ENCODE measurements around the gene CA12.
"Not testable (repeated sequence)": the region's sequence is repeated elsewhere in the genome, so short reads cannot be mapped to it uniquely, and the experiment has no call there.

The CA12 gene

DNA sequence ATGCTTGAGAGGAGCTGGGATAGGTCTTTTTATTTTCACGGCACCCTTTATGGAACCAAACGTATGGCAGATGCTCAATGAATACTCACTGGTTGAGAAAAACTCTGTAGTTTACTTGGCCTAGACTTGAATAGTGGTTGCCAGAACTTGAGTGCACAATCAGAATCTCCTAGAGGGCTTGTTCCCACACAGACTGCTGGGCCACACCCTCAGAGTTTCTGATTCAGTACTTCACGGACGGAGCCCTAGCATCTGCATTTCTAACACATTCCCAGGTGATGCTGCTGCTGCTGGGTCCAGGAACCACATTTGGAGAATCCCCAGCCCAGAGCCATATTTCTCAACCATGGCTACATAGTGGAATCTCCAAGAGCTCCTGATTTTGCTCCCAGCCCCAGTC, 24.6 kb downstream of the CA12 start:
- no peak for DNase-seq (ENCODE audit: low read depth)

- DNase-seq (ENCODE audit: low read depth), result no peak
Measured at GRCh38 chr15:63354821-63355650, 26.6 kb downstream of the CA12 start.

DNA sequence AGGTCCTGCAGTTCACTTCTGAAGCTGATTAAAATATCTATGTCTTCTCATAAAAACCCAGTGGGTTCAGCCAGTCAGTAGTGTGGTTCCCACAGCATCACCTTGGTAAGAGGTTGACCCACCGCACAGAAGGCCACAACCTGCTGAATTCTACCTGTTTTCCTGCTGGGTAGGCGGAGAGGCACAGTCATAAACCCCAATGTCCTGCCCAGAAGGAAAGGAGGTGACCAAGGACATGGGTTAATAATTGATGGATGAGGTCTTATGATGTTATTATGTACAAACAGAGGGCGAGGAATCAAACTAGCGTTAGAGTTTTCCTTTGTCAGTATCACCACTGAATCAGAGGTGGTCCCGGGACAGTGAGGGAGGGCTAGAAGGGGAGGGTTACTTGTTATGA, 27.8 kb downstream of the CA12 start:
- DNase-seq (ENCODE audit: low read depth), result no peak

GRCh38 chr15:63353261-63353660, 28.4 kb downstream of the CA12 start:
- no peak for DNase-seq (ENCODE audit: low read depth)

DNA sequence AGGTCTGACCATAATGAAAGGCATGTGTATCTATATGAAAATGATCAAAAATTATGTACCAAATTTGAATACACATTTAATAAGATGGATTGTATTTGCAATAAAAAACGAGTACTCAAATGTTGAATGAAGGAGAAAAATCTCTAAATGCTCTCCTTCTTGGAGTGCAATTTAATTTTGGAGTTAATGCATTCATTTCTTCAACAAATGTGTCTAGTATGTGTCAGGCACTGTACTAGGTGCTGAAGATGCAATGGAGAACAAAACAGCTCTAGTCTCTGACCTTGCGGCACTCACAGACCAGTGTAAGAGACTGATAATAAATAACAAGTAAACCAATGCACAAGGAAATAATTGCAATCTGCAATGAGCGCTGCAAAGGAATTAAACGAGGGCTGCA, 28.8 kb downstream of the CA12 start:
- no peak for DNase-seq (ENCODE audit: low read depth)

- no peak for DNase-seq (ENCODE audit: low read depth)
Measured at GRCh38 chr15:63351170-63351569, 30.5 kb downstream of the CA12 start.

- DNase-seq (ENCODE audit: low read depth), result no peak
Measured at GRCh38 chr15:63350178-63350621, 31.4 kb downstream of the CA12 start.

- DNase-seq (ENCODE audit: low read depth), result no peak
Measured at GRCh38 chr15:63349621-63350020, 32.0 kb downstream of the CA12 start.

GRCh38 chr15:63349156-63349555, 32.5 kb downstream of the CA12 start:
- DNase-seq (ENCODE audit: low read depth), result no peak

DNA sequence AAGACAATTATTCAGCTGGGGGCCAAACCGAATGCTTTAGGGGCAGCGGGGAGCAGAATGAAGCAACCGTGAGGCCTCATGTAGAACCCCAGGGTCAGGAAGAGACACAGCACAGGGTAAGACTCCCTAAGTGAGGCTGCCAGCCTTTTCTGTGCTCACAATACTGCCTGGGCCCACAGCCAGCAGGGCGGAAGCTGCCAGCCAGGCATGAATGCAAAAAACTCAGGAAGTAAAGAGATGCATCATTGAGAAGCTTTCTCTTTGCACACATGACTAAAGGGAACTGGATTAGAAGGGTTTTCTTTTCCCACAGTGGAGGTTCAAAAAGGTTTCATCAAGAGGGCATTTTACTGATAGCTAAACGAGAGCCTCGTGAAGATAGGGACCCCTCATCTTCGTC, 33.3 kb downstream of the CA12 start:
- DNase-seq (ENCODE audit: low read depth), result no peak

GRCh38 chr15:63347074-63347857, 34.4 kb downstream of the CA12 start:
- DNase-seq (ENCODE audit: low read depth), result no peak

DNA sequence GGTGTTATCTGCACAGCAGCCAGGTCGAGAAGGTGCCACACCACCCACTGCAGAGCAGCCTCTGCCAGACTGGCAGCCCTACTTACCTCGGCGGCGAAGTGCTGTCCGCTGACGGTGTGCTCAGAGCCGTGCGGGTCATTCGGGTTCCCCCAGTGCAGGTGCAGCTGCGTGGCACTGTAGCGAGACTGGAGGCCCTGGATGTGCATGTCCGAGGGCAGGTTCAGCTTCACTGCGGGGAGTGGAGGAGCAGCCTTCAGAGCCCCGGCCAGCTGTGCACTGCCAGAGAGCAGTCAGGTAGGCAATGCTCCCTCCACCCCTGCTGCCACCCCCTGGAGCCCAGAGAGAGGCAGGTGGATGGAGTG, 36.3 kb downstream of the CA12 start:
- DNase-seq (ENCODE audit: low read depth), result no peak

- no peak for DNase-seq (ENCODE audit: low read depth)
Measured at GRCh38 chr15:63344731-63345390, 36.8 kb downstream of the CA12 start.

DNA sequence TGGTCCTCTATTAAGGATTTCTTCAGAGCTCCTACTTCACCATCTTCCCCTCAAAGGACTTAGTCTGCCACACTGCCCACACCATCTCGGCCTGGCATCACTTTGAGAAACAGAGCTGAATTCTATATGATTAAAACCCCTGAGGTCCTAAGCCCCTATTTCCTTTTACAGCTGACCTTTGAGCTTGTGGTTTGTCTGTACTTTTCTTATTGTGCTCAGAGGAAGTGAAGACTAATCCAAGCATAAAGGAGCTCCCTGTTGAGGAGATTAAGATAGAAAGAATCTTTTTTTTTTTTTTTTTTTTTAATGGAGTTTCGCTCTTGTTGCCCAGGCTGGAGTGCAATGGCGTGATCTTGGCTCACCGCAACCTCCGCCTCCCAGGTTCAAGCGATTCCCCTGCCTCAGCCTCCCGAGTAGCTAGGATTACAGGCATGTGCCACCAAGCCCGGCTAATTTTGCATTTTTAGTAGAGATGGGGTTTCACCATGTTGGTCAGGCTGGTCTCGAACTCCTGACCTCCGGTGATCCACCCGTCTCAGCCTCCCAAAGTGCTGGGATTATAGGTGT, 38.6 kb downstream of the CA12 start:
- DNase-seq (ENCODE audit: low read depth), result not testable (repeated sequence)

GRCh38 chr15:63341898-63342297, 39.7 kb downstream of the CA12 start:
- no peak for DNase-seq (ENCODE audit: low read depth)

DNA sequence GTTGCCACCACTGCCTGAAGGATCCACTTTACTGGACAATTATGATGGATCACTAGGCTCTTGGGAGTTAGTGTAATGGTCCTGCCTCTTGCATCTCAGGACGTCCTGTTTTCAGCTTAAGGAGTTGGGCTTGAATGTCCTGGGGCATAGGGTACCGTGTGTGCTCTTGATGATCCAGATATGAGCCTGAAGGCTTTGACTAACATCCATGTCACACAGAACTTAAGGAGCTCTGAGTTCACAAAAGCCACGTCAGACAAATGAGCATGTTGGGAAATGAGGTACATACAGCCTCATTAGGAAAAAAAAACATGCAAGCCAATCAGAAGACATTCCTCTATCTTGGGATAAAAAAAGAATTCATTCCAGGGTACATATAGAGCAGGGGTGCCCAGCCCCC, 40.8 kb downstream of the CA12 start:
- no peak for DNase-seq (ENCODE audit: low read depth)

GRCh38 chr15:63340353-63340752, 41.3 kb downstream of the CA12 start:
- no peak for DNase-seq (ENCODE audit: low read depth)

GRCh38 chr15:63339836-63340235, 41.8 kb downstream of the CA12 start:
- DNase-seq (ENCODE audit: low read depth), result no peak

- no peak for DNase-seq (ENCODE audit: low read depth)
Measured at GRCh38 chr15:63339006-63339766, 42.5 kb downstream of the CA12 start.

DNA sequence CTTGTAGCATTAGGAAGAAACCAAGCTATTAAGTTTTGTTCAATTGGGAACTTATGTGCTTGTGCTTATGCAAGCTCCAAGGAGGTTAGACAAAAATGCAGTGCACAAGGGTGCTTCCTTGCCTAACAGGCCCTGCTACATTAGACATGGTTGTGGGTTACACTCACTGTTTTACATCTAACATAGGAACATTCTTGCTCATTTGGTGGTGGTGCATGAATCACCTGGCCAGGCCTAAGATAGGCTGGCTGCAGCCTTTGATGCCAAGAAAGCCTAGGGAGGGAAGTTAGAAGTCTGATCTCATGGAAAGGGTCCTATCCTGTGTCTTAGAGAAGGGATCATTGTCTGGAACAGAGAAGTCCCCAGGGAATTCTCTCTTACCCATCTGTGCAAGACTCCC, 43.5 kb downstream of the CA12 start:
- no peak for DNase-seq (ENCODE audit: low read depth)

DNA sequence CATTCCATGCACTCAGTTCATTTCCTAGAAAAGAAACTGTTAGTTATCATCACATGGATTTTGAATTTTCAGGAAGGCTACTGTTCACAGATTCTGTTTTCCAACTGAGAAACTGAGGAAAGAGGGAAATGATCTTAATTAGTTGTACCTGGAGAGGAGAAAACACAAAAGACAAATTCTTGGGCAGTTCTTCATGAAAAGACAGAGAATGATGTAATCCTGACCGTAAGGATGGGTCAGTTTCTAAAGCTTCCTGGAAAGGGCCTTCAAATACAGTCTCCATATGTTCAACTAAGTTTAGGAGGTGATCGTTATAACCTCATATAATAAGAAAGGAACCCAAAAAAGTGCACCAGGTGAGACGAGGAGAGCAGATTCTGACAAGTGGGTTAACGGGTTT, 44.6 kb downstream of the CA12 start:
- no peak for DNase-seq (ENCODE audit: low read depth)
